Stimulated activated CD8-positive, alpha-beta memory T cell treated with anti-CD3 and anti-CD28 coated beads, Interleukin-12 subunit alpha, Interleukin-12 subunit beta, amount 100 ng/mL, for 4 hours (primary cell): ENCODE data around the gene NTRK1.

Experiments used
- DNase-seq: peaks from one replicate; pipeline ENCODE4 v3.0.0-alpha.2; 2020; ENCODE audit warnings: low read depth

Gene NTRK1

GRCh38 chr1:156898161-156898566, 37.5 kb downstream of the NTRK1 start:
- no peak for DNase-seq

DNA sequence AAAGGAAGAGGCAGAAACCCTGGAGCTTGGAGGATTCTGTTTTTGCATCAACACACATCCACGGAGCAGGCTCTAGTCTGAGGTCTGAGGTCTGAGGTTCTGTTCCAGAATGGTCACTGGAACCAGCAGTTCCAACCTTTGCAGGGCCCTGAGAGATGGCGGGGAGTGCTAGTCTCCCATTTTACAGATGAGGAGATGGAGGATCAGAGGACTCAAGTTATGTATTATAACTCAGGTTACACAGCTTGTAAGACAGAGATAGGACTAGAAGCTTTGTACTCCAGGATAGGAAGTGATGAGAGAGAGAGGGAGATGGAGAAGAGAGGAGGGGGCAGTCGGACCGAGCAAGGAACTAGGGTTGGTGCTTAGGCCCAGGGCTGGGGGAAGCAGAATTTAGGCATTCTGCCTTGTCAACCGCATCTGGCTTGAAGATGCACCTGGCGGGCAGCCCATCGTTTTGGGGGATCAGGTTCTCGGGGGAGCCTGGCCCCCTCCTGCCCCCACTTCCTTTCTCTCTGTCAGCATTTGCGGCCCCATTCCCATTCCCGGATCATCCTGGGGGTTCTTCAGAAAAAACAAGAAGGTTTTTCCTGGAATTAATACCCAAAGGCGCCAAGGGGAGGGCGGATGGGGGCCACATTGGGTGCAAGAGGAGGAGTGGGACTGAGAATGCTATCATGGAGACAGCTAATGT, 38.5 kb downstream of the NTRK1 start:
- no peak for DNase-seq

- no peak for DNase-seq
Measured at GRCh38 chr1:156899956-156900718, 39.5 kb downstream of the NTRK1 start.

DNA sequence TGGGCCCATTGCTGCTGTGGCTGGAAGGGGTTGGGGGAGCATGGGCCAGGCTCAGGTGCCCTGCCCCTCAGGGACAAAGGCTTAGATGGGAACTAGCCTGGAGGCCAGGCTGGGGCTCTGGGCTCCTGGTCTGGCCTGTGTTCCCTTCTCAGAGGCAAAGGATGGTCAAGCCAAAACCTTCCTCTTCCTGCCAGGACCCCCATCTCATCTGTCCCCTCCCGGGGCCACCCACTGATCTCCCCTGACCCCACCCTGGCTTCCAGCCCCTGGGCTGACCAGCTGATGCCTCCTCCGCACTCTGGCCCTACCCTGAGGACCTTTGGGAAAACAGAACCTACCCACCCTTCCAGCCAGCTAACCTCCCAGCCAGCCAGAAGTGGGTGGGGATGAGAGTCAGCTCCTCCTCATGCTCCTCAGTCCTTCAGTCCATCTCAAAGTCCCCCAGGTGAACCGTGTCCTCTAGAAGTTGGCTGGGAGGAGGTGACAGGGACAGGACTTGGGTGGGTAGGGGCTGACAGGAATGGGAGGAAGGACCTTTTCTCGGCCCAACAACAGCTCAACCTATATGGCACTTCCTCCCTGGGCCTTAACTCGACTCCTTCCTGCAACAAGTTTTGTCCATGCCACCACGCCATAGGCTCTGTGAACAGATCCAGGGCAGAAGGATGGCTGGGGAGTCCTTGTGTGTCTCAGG, 40.4 kb downstream of the NTRK1 start:
- no peak for DNase-seq

- no peak for DNase-seq
Measured at GRCh38 chr1:156901590-156901900, 40.9 kb downstream of the NTRK1 start.

- DNase-seq = no peak
Measured at GRCh38 chr1:156901966-156902915, 41.6 kb downstream of the NTRK1 start.

DNA sequence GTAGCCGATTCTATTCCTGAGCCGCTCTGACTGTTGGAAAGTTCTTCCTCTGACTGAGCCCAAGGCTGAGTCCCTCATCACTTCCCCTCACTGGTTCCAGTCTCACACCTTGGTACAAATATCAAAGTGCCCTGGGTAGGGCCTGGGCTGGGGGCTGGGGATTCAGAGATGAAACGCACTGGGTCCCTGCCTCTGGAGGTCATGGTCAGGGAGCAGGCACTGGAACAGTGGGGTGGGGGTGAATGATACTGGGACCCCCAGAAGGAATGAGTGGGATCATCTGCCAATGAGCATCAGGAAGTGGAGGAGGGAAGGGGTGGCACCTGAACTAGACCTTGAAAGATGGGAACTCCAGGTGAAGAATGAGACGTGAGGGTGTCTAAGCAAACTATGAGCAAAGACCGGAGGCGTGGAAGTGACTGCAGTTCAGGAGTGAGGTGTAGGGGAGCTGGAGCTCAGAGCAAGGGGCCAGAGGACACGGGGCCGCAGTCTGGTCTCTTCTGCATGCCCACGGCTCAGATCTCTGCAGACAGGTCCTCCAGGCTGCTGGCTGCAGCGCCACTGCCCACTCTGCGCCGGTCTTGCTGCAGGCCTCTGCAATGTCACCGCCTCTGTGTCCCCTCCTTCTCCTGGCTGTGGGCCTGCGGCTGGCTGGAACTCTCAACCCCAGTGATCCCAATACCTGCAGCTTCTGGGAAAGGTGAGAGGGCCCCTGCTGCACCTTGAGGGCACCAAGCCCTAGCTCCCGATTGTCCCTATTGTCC, 42.8 kb downstream of the NTRK1 start:
- DNase-seq = no peak

- DNase-seq = no peak
Measured at GRCh38 chr1:156904187-156904959, 43.7 kb downstream of the NTRK1 start.

GRCh38 chr1:156905176-156905575, 44.5 kb downstream of the NTRK1 start:
- DNase-seq = no peak

DNA sequence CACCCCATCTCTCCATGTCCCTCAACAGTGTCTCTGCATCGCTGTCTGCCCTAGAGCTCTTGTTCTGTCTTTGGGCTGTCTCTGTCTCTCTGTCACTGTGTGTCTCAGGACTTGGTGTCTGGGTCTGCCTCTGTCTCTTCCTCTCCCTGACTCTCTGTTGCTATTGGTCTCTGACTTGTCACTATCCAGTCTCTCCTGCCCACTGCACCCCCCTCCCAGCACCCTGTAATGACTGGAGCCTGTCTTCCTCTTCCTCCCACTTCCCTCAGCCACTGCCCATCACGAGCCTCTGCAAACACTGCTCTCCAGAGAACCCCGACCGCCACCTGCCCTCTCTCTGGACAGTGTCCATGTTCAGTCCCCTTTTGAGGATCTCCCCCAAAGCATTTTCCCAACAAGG, 45.0 kb downstream of the NTRK1 start:
- DNase-seq = no peak

GRCh38 chr1:156906206-156906906, 45.7 kb downstream of the NTRK1 start:
- DNase-seq = no peak

DNA sequence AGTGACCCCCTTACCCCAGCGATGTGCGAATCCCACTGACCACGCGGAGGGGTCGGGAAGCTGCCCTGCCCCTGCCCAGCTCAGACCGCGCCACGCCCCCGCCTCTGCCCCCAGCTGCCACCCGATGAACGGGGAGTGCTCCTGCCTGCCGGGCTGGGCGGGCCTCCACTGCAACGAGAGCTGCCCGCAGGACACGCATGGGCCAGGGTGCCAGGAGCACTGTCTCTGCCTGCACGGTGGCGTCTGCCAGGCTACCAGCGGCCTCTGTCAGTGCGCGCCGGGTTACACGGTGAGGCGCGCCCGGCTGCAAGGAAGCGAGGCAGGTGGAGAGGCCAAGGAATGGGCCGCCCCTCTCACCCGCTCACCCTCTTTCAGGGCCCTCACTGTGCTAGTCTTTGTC, 47.9 kb downstream of the NTRK1 start:
- DNase-seq = no peak

- DNase-seq = no peak
Measured at GRCh38 chr1:156908955-156909354, 48.3 kb downstream of the NTRK1 start.

- no peak for DNase-seq
Measured at GRCh38 chr1:156909671-156910070, 49.0 kb downstream of the NTRK1 start.

DNA sequence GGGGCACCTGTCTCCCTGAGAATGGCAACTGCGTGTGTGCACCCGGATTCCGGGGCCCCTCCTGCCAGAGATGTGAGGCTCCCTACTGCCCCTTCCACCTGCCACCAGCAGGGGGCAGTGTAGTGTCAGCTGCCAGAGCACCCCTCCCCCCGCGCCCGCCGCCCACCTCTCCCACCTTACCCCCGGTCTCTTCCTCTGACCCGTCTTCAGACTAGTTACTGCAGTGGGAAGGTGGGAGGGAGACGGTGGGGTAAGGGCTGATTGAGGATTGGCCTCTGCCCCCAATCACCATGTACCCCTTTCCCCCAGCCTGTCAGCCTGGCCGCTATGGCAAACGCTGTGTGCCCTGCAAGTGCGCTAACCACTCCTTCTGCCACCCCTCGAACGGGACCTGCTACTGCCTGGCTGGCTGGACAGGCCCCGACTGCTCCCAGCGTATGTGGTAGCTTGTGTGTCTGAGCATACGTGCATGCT, 49.7 kb downstream of the NTRK1 start:
- DNase-seq = no peak

GRCh38 chr1:156911577-156912298, 51.1 kb downstream of the NTRK1 start:
- DNase-seq = no peak

GRCh38 chr1:156912310-156912709, 51.6 kb downstream of the NTRK1 start:
- no peak for DNase-seq

DNA sequence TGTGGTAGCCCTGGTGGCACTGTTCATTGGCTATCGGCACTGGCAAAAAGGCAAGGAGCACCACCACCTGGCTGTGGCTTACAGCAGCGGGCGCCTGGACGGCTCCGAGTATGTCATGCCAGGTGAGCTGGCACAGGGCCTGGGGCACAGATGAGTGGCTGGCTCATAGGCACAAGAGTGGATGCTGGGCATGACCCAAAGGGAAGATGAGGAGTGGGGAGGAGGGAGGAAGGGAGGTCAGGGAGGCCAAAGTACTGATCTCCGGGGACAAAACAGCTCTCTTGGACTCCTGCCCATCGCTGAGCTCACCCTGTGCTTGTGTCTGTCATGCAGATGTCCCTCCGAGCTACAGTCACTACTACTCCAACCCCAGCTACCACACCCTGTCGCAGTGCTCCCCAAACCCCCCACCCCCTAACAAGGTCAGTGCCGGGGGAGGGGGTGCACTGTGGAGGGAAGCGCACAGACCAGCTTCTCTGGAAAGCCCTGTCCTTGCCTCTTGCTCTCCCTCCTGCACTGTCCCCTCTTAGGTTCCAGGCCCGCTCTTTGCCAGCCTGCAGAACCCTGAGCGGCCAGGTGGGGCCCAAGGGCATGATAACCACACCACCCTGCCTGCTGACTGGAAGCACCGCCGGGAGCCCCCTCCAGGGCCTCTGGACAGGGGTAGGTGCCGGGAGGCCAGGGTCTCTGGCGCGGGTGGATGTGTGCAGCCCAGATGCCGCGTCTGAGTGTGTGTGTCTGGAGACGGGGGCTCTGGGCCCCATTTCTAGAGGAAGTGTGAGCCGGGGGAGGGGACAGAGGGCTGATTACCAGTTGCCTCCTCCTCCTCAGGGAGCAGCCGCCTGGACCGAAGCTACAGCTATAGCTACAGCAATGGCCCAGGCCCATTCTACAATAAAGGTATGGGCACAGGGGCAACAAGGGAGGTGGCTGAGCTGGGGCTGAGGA, 52.5 kb downstream of the NTRK1 start:
- DNase-seq = no peak
